IPS-20b (cell line): ENCODE results near the gene TTC22.

Source experiments
- H3K27ac ChIP-seq: one replicate; pipeline ENCODE4 v1.5.1; 2013; ENCODE audit warnings: low read length
- H3K27me3 ChIP-seq: 2 replicates; pipeline ENCODE4 v1.6.1; 2013; ENCODE audit warnings: mild to moderate bottlenecking, low read length, inconsistent platforms; ENCODE audit not compliant: insufficient read depth
- H3K36me3 ChIP-seq: 2 replicates; pipeline ENCODE4 v1.6.1; 2013; ENCODE audit warnings: low read depth, mild to moderate bottlenecking, inconsistent platforms, low read length, moderate library complexity; ENCODE audit not compliant: insufficient read depth
- H3K4me1 ChIP-seq: 2 replicates; pipeline ENCODE4 v1.6.1; 2013; ENCODE audit warnings: mild to moderate bottlenecking, control low read depth, inconsistent platforms, low read length, moderate library complexity; ENCODE audit not compliant: insufficient read depth
- H3K4me3 ChIP-seq: 2 replicates; pipeline ENCODE4 v1.5.1; 2013; ENCODE audit warnings: mild to moderate bottlenecking, low read length, inconsistent platforms
- H3K9ac ChIP-seq: 2 replicates; pipeline ENCODE4 v1.6.1; 2013; ENCODE audit warnings: low read depth, mild to moderate bottlenecking, inconsistent platforms, low read length, moderate library complexity
- H3K9me3 ChIP-seq: 2 replicates; pipeline ENCODE4 v1.6.1; 2013; ENCODE audit warnings: mild to moderate bottlenecking, low read depth, low read length, inconsistent platforms; ENCODE audit not compliant: insufficient read depth

Gene TTC22

DNA sequence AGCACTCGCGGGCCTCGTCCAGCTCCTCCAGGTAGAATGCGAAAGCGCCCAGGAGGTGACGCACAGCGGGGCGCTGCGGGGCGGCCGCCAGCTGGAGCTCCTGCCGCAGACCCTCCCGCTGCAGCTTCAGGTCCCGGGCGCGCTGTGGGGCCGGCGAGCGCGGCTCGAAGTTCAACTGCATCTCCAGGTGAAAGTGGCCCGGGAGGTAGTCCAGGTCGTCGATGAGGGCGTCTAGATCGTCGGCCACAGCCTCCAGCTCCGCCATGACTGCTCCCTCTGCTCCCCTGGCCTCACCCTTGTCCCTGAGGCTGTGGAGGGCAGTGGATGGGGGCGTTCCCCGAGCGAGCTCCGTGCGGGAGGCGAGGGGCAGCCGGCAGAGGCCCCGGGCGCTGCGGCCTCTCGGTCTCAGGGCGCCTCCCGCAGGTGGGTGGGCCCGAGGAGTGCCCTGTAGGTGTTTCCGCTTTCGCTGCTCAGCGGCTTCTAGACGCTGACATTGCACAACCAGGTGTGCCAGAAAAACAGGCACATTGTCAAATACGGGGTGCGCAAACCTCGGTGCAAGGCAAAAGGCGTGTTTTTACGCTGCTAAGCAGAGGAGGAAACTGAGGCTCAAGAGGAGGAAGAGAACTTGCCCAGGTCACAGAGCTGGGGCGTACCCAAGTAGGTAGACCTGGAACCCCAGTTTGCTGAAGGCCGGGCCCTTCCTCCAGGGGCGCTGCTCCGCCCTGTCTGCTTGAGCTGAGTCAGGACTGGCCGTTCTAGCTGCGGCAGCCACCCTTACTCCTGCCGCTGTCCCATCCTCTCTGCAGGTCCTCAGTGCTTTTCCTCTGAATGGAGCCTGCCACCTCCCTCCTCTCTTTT, at the start of gene TTC22:
TSS of gene TTC22 (minus strand) at position 425 of the 861 bp plus-strand sequence. CDS start at position 265, 160 bp downstream.
- H3K27me3 ChIP-seq, result peaks cover 26% of the 10 kb centered on the region
- H3K27ac ChIP-seq, result no peak within 1 kb of the TSS
- no peak within 1 kb of the TSS; the same call in 1 of the 2 replicates for H3K9ac ChIP-seq

DNA sequence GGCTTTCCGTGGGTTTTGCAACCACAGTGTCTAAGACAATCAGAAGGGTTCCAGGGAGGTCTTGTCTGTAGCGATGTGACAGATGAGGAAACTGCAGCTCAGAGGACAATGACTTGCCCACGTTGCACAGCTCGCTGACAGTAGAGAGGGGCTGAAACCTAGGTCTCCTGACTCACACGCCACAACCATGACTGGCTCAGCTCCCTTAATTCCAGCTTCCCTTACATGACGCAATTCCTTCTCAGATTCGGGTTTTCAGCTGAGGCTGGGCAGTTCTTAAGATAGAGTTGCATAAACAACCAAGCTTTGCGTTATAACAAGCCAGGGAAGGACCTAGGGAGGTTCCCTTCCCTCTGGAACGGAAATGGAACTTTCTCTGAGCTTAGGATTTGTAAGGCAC, 49.6 kb upstream of the TTC22 start:
- H3K9me3 ChIP-seq, result no peaks in the 10 kb centered on the region
- H3K4me3 ChIP-seq, result no peak overlapping the region
- no peaks in the 10 kb centered on the region for H3K27me3 ChIP-seq
- no peak overlapping the region for H3K9ac ChIP-seq
- H3K27ac ChIP-seq, result no peak overlapping the region
- no peaks in the 10 kb centered on the region for H3K4me1 ChIP-seq
- H3K36me3 ChIP-seq, result peaks cover 86% of the 10 kb centered on the region

More for the DNA sequence above, at the start of gene TTC22:
- Histone ChIP-seq H3K9me3 (no peaks in the 10 kb centered on the region), H3K36me3 (no peaks in the 10 kb centered on the region), H3K4me3 (peak within 1 kb of the TSS; percentile 51; the same call in 1 of the 2 replicates), H3K4me1 (no peaks in the 10 kb centered on the region)

- Histone ChIP-seq H3K4me3 (no peak overlapping the region), H3K9me3 (no peaks in the 10 kb centered on the region), H3K27me3 (no peaks in the 10 kb centered on the region), H3K4me1 (no peaks in the 10 kb centered on the region), H3K27ac (no peak overlapping the region), H3K36me3 (peaks cover 81% of the 10 kb centered on the region), H3K9ac (no peak overlapping the region)
Observed at GRCh38 chr1:54850069-54850730, 49.1 kb upstream of the TTC22 start.

DNA sequence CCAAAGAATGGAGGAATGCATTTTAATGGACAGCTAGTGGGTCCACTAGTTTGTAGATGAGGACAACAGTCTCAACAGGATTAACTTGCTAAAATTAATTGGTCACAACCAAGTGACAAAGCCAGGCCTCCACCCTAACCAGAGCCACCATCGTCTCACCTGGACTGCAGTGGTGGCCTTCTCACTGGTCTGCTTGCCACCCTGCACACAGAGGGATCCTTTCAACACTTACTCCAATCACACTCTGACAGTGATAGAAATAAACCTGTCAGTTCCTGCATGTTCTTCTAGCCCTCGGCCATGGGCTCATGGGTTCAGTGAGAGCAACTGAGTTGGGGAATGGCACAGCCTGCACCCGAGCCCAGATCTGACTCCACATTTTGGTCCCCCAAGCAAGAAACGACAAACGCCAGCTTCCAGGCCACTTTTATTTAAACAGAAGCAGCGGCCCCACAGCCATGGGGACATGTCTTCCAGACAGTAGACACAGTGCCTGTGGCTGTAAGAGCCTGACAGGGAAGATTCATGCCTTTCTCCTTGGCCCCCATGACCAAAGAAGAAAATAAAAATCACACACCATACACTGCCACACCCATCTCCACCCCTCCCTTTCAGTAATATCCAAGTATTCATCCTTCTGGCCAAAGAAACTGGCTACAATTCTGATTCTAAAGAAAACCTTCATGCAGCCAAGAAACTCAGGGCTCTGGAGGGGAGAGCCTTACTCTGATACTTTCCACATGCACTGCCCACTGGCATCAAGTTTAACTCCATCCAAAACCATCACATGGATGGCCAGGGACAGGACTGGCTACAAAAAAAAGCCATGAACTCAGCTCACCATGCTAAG, 48.3 kb upstream of the TTC22 start:
- Histone ChIP-seq H3K9ac (no peak overlapping the region), H3K9me3 (no peaks in the 10 kb centered on the region), H3K36me3 (peaks cover 75% of the 10 kb centered on the region), H3K27ac (no peak overlapping the region), H3K27me3 (no peaks in the 10 kb centered on the region), H3K4me1 (no peaks in the 10 kb centered on the region), H3K4me3 (no peak overlapping the region)

- Histone ChIP-seq H3K4me3 (no peak overlapping the region), H3K9me3 (no peaks in the 10 kb centered on the region), H3K27ac (no peak overlapping the region), H3K4me1 (no peaks in the 10 kb centered on the region), H3K9ac (no peak overlapping the region), H3K27me3 (no peaks in the 10 kb centered on the region), H3K36me3 (peaks cover 64% of the 10 kb centered on the region)
Observed at GRCh38 chr1:54848134-54848948, 47.2 kb upstream of the TTC22 start.

- Histone ChIP-seq H3K4me3 (no peak overlapping the region), H3K9ac (no peak overlapping the region), H3K27me3 (no peaks in the 10 kb centered on the region), H3K9me3 (no peaks in the 10 kb centered on the region), H3K27ac (no peak overlapping the region), H3K36me3 (peaks cover 49% of the 10 kb centered on the region), H3K4me1 (no peaks in the 10 kb centered on the region)
Observed at GRCh38 chr1:54846716-54847284, 45.7 kb upstream of the TTC22 start.

- Histone ChIP-seq H3K4me1 (no peaks in the 10 kb centered on the region), H3K9me3 (no peaks in the 10 kb centered on the region), H3K27ac (no peak overlapping the region), H3K27me3 (no peaks in the 10 kb centered on the region), H3K9ac (no peak overlapping the region), H3K36me3 (peaks cover 44% of the 10 kb centered on the region), H3K4me3 (no peak overlapping the region)
Observed at GRCh38 chr1:54846301-54846700, 45.2 kb upstream of the TTC22 start.

DNA sequence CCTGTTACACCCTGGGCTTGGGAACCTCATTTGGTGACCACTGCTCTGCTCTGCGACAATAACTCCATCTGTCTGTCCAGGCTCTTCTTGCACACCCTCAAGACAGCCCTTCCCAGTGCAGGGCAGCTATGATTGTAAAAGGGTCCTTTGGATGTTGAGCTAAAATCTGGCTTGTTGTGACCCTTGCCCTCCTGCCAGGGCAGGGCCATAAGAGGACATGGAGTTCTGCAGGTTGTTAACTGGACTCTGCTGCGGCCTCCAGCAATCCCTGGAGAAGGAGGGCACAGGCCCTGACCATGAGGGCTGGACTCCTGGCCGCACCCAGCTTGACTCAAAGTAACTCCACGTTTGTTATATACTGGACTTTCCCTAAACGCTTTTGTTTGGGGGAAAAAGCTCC, 44.6 kb upstream of the TTC22 start:
- Histone ChIP-seq H3K27me3 (no peaks in the 10 kb centered on the region), H3K27ac (no peak overlapping the region), H3K9me3 (no peaks in the 10 kb centered on the region), H3K36me3 (peaks cover 39% of the 10 kb centered on the region), H3K9ac (no peak overlapping the region), H3K4me1 (no peaks in the 10 kb centered on the region), H3K4me3 (no peak overlapping the region)

DNA sequence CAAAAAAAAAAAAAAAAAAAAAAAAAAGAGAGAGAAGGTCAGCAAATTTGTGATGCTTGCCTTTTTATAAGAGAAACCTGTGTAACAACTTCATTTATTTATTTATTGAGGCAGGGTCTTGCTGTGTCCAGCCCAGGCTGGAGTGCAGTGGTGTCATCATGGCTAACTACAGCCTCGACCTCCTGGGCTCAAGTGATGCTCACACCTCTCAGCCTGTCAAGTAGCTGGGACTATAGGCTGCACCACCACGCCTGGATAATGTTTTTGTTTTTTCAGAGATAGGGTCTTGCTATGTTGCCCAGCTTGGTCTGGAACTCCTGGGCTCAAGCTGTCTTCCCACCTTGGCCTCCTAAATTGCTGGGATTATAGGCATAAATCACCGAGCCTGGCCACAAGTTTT, 43.4 kb upstream of the TTC22 start:
- no peak overlapping the region for H3K4me3 ChIP-seq
- peaks cover 27% of the 10 kb centered on the region for H3K36me3 ChIP-seq
- H3K4me1 ChIP-seq, result no peaks in the 10 kb centered on the region
- H3K27ac ChIP-seq, result no peak overlapping the region
- H3K9ac ChIP-seq, result no peak overlapping the region
- no peaks in the 10 kb centered on the region for H3K27me3 ChIP-seq
- no peaks in the 10 kb centered on the region for H3K9me3 ChIP-seq

DNA sequence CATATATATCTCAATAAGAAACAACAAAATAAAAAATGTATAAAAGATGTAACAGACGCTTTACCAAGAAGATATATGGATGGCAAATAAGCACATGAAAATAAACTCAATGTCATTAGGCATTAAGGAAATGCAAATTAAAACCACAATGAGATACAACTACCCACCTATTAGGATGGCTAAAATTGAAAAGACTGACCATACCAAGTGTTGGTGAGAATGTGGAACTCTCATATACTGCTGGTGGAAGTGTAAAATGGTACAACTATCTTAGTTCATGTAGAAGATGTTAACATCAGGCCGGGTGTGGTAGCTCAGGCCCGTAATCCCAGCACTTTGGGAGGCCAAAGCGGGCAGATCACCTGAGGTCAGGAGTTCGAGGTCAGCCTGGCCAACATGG, 42.3 kb upstream of the TTC22 start:
- Histone ChIP-seq H3K27ac (no peak overlapping the region), H3K27me3 (no peaks in the 10 kb centered on the region), H3K9me3 (no peaks in the 10 kb centered on the region), H3K4me3 (no peak overlapping the region), H3K9ac (no peak overlapping the region), H3K36me3 (peaks cover 16% of the 10 kb centered on the region), H3K4me1 (no peaks in the 10 kb centered on the region)
